ENCODE results near the gene TIMP2.

TIMP2 gene

GRCh38 chr17:78821961-78822360 is 103.2 kb downstream of the TIMP2 start:
- H3K4me3 ChIP-seq (ENCODE audit: low read depth, low read length) = no peak overlapping the region
- no peak for TF ChIP-seq CTCF (IDR thresholded peaks at IDR 0.05; ENCODE audit: insufficient read depth, low read depth, low read length, missing control alignments)

DNA sequence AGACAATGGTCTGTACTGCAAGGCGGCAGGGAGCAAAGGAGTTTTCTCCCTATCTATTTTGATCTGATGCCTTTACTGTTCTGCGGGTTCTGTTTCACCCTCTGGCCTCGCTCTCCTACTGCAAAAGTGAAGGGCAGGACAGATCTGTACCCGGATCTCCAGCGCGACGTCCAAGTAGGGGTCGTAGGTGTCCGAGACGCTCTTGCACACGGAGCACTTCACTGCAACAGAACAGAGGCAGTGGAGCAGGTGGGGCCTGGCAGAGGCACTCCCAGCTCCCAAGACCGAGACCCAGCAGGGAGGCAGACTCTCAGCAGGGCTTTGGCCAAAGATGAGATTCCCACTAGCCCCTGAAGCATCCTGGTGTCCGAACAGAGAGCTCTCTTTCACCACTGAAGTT is 104.3 kb downstream of the TIMP2 start:
- DNase-seq (ENCODE audit: low read depth) = no peak
- TF ChIP-seq CTCF (IDR thresholded peaks at IDR 0.05; ENCODE audit: insufficient read depth, low read depth, low read length, missing control alignments) = no peak
- H3K4me3 ChIP-seq (ENCODE audit: low read depth, low read length) = no peak overlapping the region

More at GRCh38 chr17:78821961-78822360, 103.2 kb downstream of the TIMP2 start:
- DNase-seq (ENCODE audit: low read depth) = no peak

- DNase-seq (ENCODE audit: low read depth) = no peak
- H3K4me3 ChIP-seq (ENCODE audit: low read depth, low read length) = no peak overlapping the region
- TF ChIP-seq CTCF (IDR thresholded peaks at IDR 0.05; ENCODE audit: insufficient read depth, low read depth, low read length, missing control alignments) = no peak
These were observed 105.1 kb downstream of the TIMP2 start for GRCh38 chr17:78819806-78820792.

- no peak for TF ChIP-seq CTCF (IDR thresholded peaks at IDR 0.05; ENCODE audit: insufficient read depth, low read depth, low read length, missing control alignments)
- no peak overlapping the region for H3K4me3 ChIP-seq (ENCODE audit: low read depth, low read length)
- no peak for DNase-seq (ENCODE audit: low read depth)
These were observed 105.8 kb downstream of the TIMP2 start for GRCh38 chr17:78819402-78819801.

DNA sequence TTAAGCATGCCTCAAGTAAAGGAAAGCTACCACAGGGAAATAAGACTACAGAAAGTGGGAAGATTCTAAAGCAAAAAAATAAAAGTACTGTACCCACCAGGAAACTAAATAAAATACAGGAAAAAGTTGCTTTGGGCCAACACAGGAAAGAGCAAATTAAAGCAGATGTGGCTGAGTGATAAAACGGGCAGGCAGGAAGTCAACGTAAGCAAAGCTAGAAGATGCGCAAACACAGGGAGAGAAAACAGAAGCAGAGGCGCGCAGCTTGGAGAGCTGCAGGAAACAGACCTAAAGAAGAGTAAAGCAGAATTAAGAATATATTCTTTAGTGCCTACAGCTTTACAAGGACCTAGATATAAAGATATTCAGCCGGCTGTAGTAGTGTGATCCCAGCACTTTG is 106.3 kb downstream of the TIMP2 start:
- DNase-seq (ENCODE audit: low read depth) = no peak
- no peak overlapping the region for H3K4me3 ChIP-seq (ENCODE audit: low read depth, low read length)
- no peak for TF ChIP-seq CTCF (IDR thresholded peaks at IDR 0.05; ENCODE audit: insufficient read depth, low read depth, low read length, missing control alignments)

DNA sequence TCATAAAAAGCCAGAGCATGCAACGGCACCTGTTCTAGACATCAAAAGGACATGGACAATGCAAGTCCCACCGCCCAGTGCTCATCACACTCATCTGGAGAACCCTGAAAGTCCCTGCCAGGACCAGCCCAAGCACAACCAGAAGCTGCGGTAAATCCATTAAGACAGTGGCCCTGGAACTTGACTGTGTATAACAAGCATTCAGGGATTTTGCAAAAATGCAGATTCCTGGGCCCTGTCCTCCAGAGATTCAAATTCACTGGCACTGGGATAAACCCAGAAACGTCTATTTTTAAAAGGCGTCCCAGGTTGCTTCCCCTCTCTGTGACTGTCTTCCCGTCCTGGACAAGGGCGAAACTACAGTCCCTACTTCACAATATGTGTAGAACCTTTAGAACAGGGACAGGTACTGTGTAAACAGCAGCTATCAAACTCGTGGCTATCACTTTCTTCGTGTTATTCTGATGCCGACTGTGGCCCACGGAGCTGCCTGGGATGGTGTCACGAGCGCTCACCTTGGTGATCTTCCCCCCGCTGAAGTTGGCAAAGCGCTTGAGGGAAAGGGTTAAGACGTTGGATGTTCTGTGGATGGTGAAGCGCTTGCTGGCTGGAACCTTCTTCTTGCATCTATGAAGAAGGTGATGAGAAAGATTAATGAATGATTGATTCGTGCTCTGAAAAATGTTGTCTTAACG is 106.9 kb downstream of the TIMP2 start:
- DNase-seq (ENCODE audit: low read depth) = no peak
- TF ChIP-seq CTCF (IDR thresholded peaks at IDR 0.05; ENCODE audit: insufficient read depth, low read depth, low read length, missing control alignments) = no peak
- H3K4me3 ChIP-seq (ENCODE audit: low read depth, low read length) = no peak overlapping the region
